GM13976 (cell line): Measurements from ENCODE around the gene PIH1D2.
"Not testable (repeated sequence)": the region's sequence is repeated elsewhere in the genome, so short reads cannot be mapped to it uniquely, and the experiment has no call there.

Experiments
- DNase-seq: peaks from one replicate; pipeline ENCODE4 v3.0.0; 2012; ENCODE audit warnings: low spot score
- in situ Hi-C: fragments of 300-500 bp; cut with MboI; formaldehyde crosslinking; loops from one replicate; pipeline ENCODE4 v1.12.0; 2022; ENCODE audit warnings: low sequenced_read_pairs, mixed read lengths, inconsistent platforms; ENCODE audit not compliant: unreplicated experiment
- TF ChIP-seq, protein P1 (sequence below): IDR thresholded peaks from 2 replicates; pipeline ENCODE4 v1.5.1; 2012; ENCODE audit warnings: borderline replicate concordance, mild to moderate bottlenecking; ENCODE audit not compliant: insufficient read depth; ENCODE audit errors: extremely low read depth, missing control alignments, control extremely low read depth

PIH1D2 gene

DNA sequence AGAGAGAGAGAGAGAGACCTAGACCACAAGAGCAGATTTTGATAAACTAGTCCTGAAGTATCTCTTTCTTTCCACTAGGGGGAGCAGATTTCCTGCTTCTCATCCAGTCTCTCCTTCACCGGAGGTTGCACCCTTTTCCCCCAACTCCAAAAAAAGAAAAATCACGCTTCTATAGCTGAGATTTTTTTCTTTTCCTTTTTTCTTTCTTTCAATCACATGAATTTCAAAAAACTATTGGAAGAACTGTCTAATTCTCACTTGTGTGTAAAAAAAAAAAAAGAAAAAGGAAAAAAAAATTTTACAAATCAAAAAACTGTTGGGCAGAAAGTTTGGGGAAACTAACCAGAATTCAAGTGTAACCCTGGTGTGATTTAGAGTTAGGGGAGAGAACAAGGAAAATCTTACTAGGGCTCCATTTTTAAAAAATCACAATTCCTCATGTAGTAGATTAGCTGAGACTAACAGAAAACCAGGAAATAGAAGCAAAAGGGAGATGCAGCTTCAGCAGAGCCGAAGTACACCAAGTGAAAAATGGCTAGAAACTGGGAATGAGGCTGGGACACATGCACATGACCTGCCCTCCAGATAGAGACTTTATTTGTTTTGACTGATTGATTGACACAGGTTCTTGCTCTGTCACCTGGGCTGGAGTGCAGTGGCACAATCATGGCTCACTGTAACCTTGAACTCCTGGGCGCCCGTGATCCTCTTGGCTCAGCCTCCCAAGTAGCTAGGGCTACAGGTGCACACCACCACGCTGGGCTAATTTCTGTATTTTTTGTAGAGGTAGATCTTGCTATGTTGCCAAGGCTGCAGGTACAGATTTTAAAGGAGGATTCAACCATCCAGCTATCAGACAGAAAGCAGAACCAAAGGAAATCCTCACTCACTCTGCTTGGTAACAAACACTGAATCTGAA is 40.0 kb upstream of the PIH1D2 start:
- peak; percentile 57 for DNase-seq
- TF ChIP-seq, protein P1, sequence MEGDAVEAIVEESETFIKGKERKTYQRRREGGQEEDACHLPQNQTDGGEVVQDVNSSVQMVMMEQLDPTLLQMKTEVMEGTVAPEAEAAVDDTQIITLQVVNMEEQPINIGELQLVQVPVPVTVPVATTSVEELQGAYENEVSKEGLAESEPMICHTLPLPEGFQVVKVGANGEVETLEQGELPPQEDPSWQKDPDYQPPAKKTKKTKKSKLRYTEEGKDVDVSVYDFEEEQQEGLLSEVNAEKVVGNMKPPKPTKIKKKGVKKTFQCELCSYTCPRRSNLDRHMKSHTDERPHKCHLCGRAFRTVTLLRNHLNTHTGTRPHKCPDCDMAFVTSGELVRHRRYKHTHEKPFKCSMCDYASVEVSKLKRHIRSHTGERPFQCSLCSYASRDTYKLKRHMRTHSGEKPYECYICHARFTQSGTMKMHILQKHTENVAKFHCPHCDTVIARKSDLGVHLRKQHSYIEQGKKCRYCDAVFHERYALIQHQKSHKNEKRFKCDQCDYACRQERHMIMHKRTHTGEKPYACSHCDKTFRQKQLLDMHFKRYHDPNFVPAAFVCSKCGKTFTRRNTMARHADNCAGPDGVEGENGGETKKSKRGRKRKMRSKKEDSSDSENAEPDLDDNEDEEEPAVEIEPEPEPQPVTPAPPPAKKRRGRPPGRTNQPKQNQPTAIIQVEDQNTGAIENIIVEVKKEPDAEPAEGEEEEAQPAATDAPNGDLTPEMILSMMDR, result peak; percentile 57
- in situ Hi-C loops, result no loop called here

DNA sequence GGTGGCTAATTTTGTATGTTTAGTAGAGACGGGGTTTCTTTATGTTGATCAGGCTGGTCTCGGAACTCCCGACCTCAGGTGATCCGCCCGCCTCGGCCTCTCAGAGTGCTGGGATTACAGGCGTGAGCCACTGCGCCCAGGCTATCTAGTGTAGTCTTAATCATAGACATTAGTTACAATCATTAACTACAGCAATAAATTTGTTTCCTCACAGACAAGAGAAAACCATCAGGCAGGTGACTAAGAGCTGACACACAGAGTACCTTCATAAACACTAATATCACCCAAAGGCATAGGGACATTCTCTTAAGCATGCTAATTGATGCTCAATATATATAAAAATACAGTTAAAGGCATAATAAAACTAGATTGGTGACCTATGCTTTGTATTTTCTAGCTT is 32.3 kb upstream of the PIH1D2 start:
- DNase-seq, result no peak
- TF ChIP-seq, protein P1, result no peak
- in situ Hi-C loops, result no loop called here

DNA sequence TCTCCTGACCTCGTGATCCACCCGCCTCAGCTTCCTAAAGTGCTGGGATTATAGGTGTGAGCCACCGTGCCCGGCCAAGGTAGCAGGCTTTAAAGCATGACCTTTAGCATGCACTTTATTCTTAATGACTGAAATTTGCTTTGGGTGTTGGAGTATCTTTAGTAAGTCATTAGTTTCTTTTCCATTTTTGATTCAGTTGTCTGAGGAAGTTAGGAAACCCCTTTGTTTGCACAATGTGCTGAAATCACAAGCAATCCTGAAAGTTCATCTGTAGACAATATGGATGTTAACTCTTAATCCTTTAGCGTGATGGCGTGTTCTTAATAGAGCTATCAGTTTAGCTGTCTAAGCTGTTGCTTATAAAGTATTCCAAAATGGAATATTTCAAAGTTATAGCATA is 29.6 kb upstream of the PIH1D2 start:
- in situ Hi-C loops, result no loop called here
- no peak for DNase-seq

DNA sequence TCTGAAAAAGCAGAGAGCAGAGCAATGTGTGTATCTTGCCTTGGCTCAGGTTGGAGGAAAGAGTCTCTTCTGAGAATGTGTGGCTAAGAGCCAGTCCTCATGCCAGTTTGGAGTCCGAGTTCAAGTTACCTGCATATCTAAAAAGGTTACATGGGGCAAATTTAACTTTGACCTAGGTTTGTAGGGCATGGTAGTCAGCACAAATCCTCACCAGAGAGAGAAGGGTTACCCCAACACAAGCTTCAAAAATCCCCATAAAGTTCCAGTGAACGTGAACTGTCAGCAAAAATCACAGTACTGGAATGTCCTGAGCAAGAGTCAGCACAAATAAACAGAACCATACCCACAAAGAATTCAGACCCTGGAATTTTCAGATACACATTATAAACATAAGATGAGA is 26.6 kb upstream of the PIH1D2 start:
- in situ Hi-C loops, result no loop called here
- DNase-seq, result no peak
- TF ChIP-seq, protein P1, result no peak

More for the DNA sequence above, 29.6 kb upstream of the PIH1D2 start:
- TF ChIP-seq, protein P1, result no peak

DNA sequence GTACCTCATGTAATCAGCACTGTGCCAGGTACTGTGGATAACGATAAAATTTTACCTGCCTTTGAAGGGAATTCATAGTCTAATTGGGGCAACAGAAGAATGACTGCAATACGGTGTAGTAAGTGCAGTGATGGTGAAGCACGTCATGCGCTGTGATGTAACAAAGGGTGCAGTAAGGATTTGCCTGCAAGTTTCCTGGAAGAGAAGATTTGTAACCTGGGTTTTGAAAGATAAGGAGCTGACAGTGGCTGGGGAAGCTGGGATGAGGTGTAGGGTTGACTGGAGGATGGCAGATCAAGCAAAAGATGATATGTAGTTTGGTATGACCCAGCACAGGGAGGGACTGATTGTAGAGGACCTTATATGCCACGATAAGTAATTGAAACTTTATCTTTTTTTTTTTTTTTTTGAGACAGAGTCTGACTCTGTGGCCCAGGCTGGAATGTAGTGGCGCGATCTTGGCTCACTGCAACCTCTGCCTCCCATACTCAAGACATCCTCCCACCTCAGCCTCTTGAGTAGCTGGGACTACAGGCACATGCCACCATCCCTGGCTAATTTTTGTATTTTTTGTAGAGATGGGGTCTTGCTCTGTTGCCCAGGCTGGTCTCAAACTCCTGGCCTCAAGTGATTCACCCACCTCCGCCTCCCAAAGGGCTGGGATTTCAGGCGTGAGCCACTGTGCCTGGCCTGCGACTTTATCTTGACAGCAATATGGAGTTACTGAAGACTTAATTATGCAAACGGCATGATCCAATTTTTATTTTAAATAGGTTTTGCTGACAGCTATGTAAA is 24.1 kb upstream of the PIH1D2 start:
- in situ Hi-C loops, result no loop called here
- TF ChIP-seq, protein P1, result no peak
- DNase-seq, result no peak

DNA sequence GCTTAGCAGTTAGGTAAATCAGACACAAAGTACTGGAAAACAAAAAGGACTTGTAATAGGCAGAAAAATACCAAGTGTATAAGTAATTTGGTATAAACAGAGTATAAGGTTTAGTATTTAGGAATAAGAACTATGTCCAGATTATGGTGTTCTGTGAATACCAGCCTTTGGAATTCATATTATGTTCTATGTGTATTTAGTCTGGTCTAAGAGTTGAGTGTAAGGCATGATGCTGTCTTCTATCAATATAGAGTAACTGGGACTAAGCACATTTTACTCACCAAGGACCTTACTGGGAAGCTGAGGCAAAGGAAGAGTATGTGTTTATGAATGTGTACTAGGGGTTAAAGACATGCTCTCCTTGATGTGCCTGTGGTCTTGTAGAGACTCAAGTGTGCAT is 22.4 kb upstream of the PIH1D2 start:
- TF ChIP-seq, protein P1, result no peak
- DNase-seq, result no peak
- in situ Hi-C loops, result no loop called here

DNA sequence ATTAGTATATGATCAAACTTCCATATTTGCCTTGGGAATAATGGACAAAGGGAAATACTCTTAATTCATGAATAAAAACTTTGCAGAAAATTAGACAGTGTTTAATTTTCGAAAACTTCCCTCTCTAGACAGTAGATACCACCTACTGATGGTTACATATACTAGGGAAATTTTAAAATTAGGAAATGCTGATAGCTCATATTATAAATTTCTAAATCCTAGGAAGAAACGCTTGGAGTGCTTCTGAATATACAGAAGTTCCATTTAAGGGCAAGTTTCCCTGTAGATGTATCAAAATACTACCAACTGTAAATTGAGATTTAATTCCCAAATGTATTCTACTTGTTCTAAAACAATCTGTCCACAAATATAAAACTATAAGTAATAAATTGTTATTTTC is 21.5 kb upstream of the PIH1D2 start:
- in situ Hi-C loops, DNase-seq: not testable (repeated sequence)
